HepG2 (cell line): ENCODE measurements around the gene RABGAP1. TPM values are rescaled to one million over a fixed set of nuclear protein-coding genes. Genes with fewer than 3 reads are reported as not detected.
A peak's percentile ranks its signal among the peaks of the same experiment; 100 is the strongest.

Experiments used
- ASH2L ChIP-seq: fragments of 300-600, 200-600 bp; sonication (generic); IDR thresholded peaks from 2 replicates; pipeline ENCODE4 v1.7.0; 2017; ENCODE audit warnings: low read depth, mild to moderate bottlenecking, moderate library complexity, mixed read lengths, low read length; ENCODE audit not compliant: insufficient read length
- CBX1 ChIP-seq: IDR thresholded peaks from one replicate; pipeline ENCODE4 v1.6.1; 2016; ENCODE audit warnings: antibody characterized with exemption, low read depth
- DNMT1 ChIP-seq: sonication (generic); formaldehyde crosslinking; IDR thresholded peaks from 2 replicates; pipeline ENCODE4 v1.5.1; 2020; ENCODE audit warnings: mild to moderate bottlenecking, missing genetic modification reagents
- GPN1 ChIP-seq: sonication (generic); formaldehyde crosslinking; IDR thresholded peaks from 2 replicates; pipeline ENCODE4 v1.5.1; 2020; ENCODE audit warnings: missing genetic modification reagents, borderline replicate concordance
- GZF1 ChIP-seq: sonication (generic); formaldehyde crosslinking; IDR thresholded peaks from 2 replicates; pipeline ENCODE4 v1.5.1; 2020; ENCODE audit warnings: mild to moderate bottlenecking, missing genetic modification reagents
- NCOR1 ChIP-seq: fragments of 200-600 bp; sonication (generic); IDR thresholded peaks from 2 replicates; pipeline ENCODE4 v1.7.0; 2017; ENCODE audit warnings: antibody characterized with exemption, low read length, borderline replicate concordance
- SIX1 ChIP-seq: sonication (generic); formaldehyde crosslinking; IDR thresholded peaks from 2 replicates; pipeline ENCODE4 v1.4.0; 2020; ENCODE audit warnings: missing genetic modification reagents, borderline replicate concordance
- SRY ChIP-seq: sonication (generic); formaldehyde crosslinking; IDR thresholded peaks from 2 replicates; pipeline ENCODE4 v1.8.0; 2022; ENCODE audit warnings: mild to moderate bottlenecking, missing genetic modification reagents
- XRCC5 ChIP-seq: fragments of 200-400 bp; formaldehyde crosslinking; optimal IDR thresholded peaks from 2 replicates; pipeline ENCODE3; 2017; ENCODE audit warnings: mild to moderate bottlenecking, low read length
- ZBTB7A ChIP-seq: sonication (generic); formaldehyde crosslinking; IDR thresholded peaks from 2 replicates; pipeline ENCODE4 v1.8.0; 2022; ENCODE audit warnings: mild to moderate bottlenecking, missing genetic modification reagents
- ZNF543 ChIP-seq: sonication (generic); formaldehyde crosslinking; IDR thresholded peaks from 2 replicates; pipeline ENCODE4 v1.4.0; 2020; ENCODE audit warnings: mild to moderate bottlenecking, missing genetic modification reagents
- ZNF557 ChIP-seq: sonication (generic); formaldehyde crosslinking; IDR thresholded peaks from 2 replicates; pipeline ENCODE4 v1.4.0; 2020; ENCODE audit warnings: missing genetic modification reagents
- ZNF598 ChIP-seq: sonication (generic); formaldehyde crosslinking; IDR thresholded peaks from 2 replicates; pipeline ENCODE4 v1.5.1; 2020; ENCODE audit warnings: mild to moderate bottlenecking, missing genetic modification reagents, borderline replicate concordance
- ZNF761 ChIP-seq: sonication (generic); formaldehyde crosslinking; conservative IDR thresholded peaks from 2 replicates; pipeline ENCODE4 v1.4.0; 2020; ENCODE audit warnings: mild to moderate bottlenecking, missing genetic modification reagents
- ZNF768 ChIP-seq: sonication (generic); formaldehyde crosslinking; IDR thresholded peaks from 2 replicates; pipeline ENCODE4 v1.4.0; 2020; ENCODE audit warnings: missing genetic modification reagents
- ZSCAN25 ChIP-seq: sonication (generic); formaldehyde crosslinking; IDR thresholded peaks from 2 replicates; pipeline ENCODE4 v1.8.0; 2022; ENCODE audit warnings: mild to moderate bottlenecking, missing genetic modification reagents
- polyA plus RNA-seq, 8 experiments: library from polyadenylated mRNA; depleted of rRNA in 3 of 8; stranded (reverse) in 7 of 8; unstranded in 1 of 8; fragments of >200 nt; fragmentation: Illumina TruSeq in 4 of 8; extraction: Trizol in 4 of 8; gene quantifications; 2 replicates each; pipeline versions ENCODE4 v1.2.1 to v1.2.3, GENCODE V29; 2011 to 2016; ENCODE audit warnings: low read depth in 4 of 8, missing spikeins in 1 of 8, mixed read lengths in 1 of 8; ENCODE audit not compliant: insufficient read depth in 1 of 8
- total RNA-seq, 5 experiments: library from RNA; depleted of rRNA; stranded (reverse); fragments of >200 nt; fragmentation: Illumina TruSeq; extraction: Trizol; gene quantifications; 2 replicates each; pipeline ENCODE4 v1.2.3, GENCODE V29; 2016; ENCODE audit warnings: low read depth in 1 of 5
- TF ChIP-seq, protein P1 (sequence below): sonication (generic); formaldehyde crosslinking; IDR thresholded peaks from 2 replicates; pipeline ENCODE4 v1.4.0; 2020; ENCODE audit warnings: missing genetic modification reagents
- TF ChIP-seq, protein P2 (sequence below): IDR thresholded peaks from 2 replicates; pipeline ENCODE4 v1.6.1; 2012; ENCODE audit warnings: low read depth, low read length, improper control_type of control experiment
- TF ChIP-seq, protein P3 (sequence below): sonication (generic); formaldehyde crosslinking; conservative IDR thresholded peaks from 2 replicates; pipeline ENCODE4 v1.5.0; 2020; ENCODE audit warnings: missing genetic modification reagents
- TF ChIP-seq, protein P4 (sequence below): sonication (generic); formaldehyde crosslinking; IDR thresholded peaks from 2 replicates; pipeline ENCODE4 v1.4.0; 2020; ENCODE audit warnings: missing genetic modification reagents, borderline replicate concordance
- TF ChIP-seq, protein P5 (sequence below): sonication (generic); formaldehyde crosslinking; IDR thresholded peaks from 2 replicates; pipeline ENCODE4 v1.4.0; 2020; ENCODE audit warnings: low read depth, missing genetic modification reagents
- TF ChIP-seq, protein P6 (sequence below): IDR thresholded peaks from 2 replicates; pipeline ENCODE4 v1.6.1; 2016

Gene RABGAP1
- total and polyA plus RNA-seq, 2 of the 13 experiments (the other 11 are each of a cell fraction or from before 2014, with no cell fraction given), result 19.1 to 19.3 TPM

DNA sequence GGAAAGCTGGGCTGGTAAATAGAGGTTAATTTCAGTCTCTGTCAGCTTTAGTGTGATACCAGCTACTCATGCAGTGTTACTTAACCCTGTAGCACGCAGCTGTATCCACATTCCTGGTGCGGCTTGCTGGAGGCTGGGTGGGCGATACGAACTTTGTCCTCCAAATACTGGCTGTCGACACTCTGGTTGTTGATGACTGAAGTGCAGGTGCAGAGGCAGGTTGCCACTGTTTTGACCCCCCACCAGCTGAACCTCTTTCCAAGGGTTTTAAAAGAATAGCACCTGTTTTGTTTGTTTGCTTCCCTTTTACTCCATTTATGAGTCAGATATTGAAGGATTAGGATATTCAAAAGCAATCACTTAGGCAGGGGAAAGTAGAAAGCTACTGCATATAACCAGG is 4.4 kb upstream of the RABGAP1 start (continued):
- TF ChIP-seq, protein P1, sequence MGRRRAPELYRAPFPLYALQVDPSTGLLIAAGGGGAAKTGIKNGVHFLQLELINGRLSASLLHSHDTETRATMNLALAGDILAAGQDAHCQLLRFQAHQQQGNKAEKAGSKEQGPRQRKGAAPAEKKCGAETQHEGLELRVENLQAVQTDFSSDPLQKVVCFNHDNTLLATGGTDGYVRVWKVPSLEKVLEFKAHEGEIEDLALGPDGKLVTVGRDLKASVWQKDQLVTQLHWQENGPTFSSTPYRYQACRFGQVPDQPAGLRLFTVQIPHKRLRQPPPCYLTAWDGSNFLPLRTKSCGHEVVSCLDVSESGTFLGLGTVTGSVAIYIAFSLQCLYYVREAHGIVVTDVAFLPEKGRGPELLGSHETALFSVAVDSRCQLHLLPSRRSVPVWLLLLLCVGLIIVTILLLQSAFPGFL (CRISPR knock-in tag), result no peak
- TF ChIP-seq DNMT1 (no peak), GPN1 (no peak), ZNF557 (CRISPR knock-in tag) (no peak), ZBTB7A (peak; percentile 46; the same call in 1 of the 2 replicates), GZF1 (CRISPR knock-in tag) (no peak), ZNF543 (CRISPR knock-in tag) (no peak), ZNF598 (CRISPR knock-in tag) (no peak), ASH2L (peak; percentile 72), SRY (no peak), SIX1 (no peak), CBX1 (no peak), XRCC5 (peak; percentile 20), NCOR1 (peak; percentile 55), ZNF768 (CRISPR knock-in tag) (no peak), ZSCAN25 (no peak), ZNF761 (CRISPR knock-in tag) (no peak)
- TF ChIP-seq, protein P2, sequence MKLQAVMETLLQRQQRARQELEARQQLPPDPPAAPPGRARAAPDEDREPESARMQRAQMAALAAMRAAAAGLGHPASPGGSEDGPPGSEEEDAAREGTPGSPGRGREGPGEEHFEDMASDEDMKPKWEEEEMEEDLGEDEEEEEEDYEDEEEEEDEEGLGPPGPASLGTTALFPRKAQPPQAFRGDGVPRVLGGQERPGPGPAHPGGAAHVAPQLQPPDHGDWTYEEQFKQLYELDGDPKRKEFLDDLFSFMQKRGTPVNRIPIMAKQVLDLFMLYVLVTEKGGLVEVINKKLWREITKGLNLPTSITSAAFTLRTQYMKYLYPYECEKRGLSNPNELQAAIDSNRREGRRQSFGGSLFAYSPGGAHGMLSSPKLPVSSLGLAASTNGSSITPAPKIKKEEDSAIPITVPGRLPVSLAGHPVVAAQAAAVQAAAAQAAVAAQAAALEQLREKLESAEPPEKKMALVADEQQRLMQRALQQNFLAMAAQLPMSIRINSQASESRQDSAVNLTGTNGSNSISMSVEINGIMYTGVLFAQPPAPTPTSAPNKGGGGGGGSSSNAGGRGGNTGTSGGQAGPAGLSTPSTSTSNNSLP, result peak; percentile 56; the same call in 1 of the 2 replicates
- TF ChIP-seq, protein P3, sequence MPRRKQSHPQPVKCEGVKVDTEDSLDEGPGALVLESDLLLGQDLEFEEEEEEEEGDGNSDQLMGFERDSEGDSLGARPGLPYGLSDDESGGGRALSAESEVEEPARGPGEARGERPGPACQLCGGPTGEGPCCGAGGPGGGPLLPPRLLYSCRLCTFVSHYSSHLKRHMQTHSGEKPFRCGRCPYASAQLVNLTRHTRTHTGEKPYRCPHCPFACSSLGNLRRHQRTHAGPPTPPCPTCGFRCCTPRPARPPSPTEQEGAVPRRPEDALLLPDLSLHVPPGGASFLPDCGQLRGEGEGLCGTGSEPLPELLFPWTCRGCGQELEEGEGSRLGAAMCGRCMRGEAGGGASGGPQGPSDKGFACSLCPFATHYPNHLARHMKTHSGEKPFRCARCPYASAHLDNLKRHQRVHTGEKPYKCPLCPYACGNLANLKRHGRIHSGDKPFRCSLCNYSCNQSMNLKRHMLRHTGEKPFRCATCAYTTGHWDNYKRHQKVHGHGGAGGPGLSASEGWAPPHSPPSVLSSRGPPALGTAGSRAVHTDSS (CRISPR knock-in tag), result no peak
- TF ChIP-seq, protein P4, sequence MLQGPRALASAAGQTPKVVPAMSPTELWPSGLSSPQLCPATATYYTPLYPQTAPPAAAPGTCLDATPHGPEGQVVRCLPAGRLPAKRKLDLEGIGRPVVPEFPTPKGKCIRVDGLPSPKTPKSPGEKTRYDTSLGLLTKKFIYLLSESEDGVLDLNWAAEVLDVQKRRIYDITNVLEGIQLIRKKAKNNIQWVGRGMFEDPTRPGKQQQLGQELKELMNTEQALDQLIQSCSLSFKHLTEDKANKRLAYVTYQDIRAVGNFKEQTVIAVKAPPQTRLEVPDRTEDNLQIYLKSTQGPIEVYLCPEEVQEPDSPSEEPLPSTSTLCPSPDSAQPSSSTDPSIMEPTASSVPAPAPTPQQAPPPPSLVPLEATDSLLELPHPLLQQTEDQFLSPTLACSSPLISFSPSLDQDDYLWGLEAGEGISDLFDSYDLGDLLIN (CRISPR knock-in tag), result no peak
- TF ChIP-seq, protein P5, sequence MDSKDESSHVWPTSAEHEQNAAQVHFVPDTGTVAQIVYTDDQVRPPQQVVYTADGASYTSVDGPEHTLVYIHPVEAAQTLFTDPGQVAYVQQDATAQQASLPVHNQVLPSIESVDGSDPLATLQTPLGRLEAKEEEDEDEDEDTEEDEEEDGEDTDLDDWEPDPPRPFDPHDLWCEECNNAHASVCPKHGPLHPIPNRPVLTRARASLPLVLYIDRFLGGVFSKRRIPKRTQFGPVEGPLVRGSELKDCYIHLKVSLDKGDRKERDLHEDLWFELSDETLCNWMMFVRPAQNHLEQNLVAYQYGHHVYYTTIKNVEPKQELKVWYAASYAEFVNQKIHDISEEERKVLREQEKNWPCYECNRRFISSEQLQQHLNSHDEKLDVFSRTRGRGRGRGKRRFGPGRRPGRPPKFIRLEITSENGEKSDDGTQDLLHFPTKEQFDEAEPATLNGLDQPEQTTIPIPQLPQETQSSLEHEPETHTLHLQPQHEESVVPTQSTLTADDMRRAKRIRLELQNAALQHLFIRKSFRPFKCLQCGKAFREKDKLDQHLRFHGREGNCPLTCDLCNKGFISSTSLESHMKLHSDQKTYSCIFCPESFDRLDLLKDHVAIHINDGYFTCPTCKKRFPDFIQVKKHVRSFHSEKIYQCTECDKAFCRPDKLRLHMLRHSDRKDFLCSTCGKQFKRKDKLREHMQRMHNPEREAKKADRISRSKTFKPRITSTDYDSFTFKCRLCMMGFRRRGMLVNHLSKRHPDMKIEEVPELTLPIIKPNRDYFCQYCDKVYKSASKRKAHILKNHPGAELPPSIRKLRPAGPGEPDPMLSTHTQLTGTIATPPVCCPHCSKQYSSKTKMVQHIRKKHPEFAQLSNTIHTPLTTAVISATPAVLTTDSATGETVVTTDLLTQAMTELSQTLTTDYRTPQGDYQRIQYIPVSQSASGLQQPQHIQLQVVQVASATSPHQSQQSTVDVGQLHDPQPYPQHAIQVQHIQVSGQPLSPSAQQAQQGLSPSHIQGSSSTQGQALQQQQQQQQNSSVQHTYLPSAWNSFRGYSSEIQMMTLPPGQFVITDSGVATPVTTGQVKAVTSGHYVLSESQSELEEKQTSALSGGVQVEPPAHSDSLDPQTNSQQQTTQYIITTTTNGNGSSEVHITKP (CRISPR knock-in tag), result no peak
- TF ChIP-seq, protein P6, sequence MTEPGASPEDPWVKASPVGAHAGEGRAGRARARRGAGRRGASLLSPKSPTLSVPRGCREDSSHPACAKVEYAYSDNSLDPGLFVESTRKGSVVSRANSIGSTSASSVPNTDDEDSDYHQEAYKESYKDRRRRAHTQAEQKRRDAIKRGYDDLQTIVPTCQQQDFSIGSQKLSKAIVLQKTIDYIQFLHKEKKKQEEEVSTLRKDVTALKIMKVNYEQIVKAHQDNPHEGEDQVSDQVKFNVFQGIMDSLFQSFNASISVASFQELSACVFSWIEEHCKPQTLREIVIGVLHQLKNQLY, result no peak
